ENCODE results near the gene CPLX4.

CPLX4 gene

DNA sequence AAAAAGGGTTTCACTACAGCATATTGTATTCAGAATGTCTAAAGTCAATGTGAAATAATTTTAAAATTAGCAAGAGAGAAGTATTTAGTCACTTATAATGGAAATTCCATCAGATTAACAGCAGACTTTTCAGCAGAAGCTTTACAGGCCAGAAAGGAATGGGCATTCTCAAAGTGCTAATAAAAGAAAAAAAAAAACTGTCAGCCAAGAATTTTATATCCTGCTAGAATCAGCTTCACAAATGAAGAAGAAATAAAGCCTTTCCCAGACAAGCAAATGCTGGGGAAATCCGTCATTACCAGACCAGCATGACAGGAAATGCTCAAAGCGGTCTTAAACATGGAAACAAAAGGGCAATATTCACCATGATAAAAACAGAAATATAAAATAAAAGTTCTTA lies 21.9 kb upstream of the CPLX4 start:
- Histone ChIP-seq H3K4me3 (no peak overlapping the region), H3K27ac (no peak overlapping the region)
- TF ChIP-seq, protein P1, sequence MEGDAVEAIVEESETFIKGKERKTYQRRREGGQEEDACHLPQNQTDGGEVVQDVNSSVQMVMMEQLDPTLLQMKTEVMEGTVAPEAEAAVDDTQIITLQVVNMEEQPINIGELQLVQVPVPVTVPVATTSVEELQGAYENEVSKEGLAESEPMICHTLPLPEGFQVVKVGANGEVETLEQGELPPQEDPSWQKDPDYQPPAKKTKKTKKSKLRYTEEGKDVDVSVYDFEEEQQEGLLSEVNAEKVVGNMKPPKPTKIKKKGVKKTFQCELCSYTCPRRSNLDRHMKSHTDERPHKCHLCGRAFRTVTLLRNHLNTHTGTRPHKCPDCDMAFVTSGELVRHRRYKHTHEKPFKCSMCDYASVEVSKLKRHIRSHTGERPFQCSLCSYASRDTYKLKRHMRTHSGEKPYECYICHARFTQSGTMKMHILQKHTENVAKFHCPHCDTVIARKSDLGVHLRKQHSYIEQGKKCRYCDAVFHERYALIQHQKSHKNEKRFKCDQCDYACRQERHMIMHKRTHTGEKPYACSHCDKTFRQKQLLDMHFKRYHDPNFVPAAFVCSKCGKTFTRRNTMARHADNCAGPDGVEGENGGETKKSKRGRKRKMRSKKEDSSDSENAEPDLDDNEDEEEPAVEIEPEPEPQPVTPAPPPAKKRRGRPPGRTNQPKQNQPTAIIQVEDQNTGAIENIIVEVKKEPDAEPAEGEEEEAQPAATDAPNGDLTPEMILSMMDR (IDR thresholded peaks at IDR 0.05) = no peak

DNA sequence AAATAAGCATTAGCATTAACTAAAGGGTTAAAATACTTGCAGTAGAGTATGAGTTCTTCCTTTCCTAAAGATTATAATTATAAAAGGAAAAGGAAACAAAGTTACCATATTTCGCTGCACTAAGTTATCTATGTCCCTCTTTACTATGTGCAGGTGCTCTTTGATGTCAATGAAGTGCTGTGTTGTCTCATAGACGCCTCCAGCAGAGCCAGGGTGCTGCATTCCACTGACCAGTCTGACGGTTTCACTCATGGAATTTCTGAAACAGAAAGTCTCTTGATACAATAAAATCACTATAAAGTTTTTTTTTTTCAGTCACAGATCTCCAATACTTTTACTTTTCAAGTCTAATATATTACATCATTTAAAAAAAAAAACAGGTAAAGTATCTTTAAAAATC lies 14.5 kb upstream of the CPLX4 start:
- DNase-seq (ENCODE audit: low spot score) = no peak

More for the DNA sequence above, 21.9 kb upstream of the CPLX4 start:
- no peak for DNase-seq (ENCODE audit: low spot score)

DNA sequence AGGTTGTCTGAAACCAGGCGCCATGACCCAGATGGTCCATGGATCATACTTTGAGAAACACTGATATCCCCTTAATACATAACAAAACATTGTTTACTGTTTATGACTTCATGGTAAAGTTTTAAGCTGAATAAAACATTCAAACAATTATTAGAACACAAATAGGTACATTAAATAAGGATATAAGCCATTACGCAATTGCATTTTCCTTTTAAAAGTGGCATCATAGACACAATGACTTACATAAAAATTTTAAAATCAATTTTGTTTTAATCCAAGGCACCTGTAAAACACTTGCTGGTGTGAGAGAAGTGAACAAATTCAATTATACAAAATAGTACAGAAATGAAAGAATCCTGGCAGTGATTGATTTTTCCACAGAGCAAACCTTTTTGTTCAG lies 10.2 kb upstream of the CPLX4 start:
- no peak overlapping the region for H3K4me3 ChIP-seq
- no peak overlapping the region for H3K27ac ChIP-seq
- DNase-seq (ENCODE audit: low spot score) = no peak
- TF ChIP-seq, protein P1 (IDR thresholded peaks at IDR 0.05) = no peak

More for the DNA sequence above, 14.5 kb upstream of the CPLX4 start:
- Histone ChIP-seq H3K4me3 (no peak overlapping the region), H3K27ac (no peak overlapping the region)
- TF ChIP-seq, protein P1 (IDR thresholded peaks at IDR 0.05) = no peak

DNA sequence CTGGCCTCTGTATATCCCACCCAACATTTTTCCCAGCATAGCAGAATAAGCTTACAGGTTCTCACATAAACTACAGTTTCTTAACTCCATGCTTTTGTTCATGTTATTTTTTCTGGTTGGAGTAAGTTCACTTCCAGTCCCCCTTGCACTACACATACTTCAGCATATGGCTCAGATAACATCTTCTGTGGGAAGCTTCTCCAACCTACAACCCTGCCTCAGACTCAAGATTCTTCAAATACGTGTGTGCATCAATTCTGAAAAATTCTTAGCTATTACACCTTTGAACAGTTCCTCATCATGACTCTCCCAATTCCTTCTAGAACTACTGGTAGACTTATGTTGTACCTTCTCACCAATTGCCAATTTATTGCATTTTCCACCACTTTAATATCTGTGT lies 7.5 kb upstream of the CPLX4 start:
- TF ChIP-seq, protein P1 (IDR thresholded peaks at IDR 0.05) = no peak
- no peak for DNase-seq (ENCODE audit: low spot score)
- no peak overlapping the region for H3K27ac ChIP-seq
- H3K4me3 ChIP-seq = no peak overlapping the region

DNA sequence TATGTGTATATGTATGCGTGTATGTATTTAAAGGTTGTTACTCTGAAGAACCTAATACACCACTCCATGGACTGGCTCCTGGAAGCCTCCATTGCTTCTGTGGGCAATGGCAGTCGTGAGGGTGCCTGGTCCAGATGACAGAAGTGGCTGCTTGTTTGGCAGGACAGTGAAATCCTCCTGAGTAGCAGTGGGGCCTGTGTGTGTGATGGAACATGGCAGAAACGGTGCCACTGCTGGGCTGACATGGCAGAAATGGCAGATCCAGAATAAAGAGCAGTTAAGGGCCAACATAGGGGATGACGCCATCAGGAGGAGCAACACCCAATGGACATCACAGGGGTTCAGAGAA lies 6.1 kb upstream of the CPLX4 start:
- Histone ChIP-seq H3K27ac (no peak overlapping the region), H3K4me3 (no peak overlapping the region)
- DNase-seq (ENCODE audit: low spot score) = no peak
- TF ChIP-seq, protein P1 (IDR thresholded peaks at IDR 0.05) = no peak

DNA sequence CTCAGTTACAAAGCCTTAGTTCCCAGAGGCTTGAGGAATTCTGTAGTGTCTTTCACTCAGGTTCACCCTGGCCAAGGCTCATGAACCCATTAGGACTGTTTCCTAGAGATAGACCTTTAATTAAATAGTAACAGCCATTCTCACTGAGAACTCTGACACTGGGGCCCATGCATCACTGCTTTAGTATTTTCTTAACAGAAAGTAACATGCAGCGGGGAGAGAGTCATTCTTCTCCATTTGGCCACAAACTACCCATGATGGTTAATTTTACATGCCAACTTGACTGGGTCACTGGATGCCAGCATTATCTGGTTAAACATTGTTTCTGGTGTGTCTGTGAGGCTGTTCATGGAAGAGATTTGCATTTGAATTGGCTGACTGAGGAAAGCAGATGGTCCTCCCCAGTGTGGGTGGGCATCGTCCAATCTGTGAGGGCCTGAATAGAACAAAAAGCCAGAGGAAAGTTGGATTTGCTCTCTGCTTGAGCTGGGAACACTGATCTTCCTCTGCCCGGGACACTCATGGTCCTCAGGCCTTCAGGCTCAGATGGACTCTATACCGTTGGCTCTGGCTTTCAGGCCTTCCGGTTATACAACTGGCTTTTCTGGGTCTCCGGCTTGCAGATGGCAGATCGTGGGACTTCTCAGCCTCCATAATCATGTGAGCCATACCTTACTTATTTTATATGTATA lies 5.6 kb upstream of the CPLX4 start:
- Histone ChIP-seq H3K27ac (no peak overlapping the region), H3K4me3 (no peak overlapping the region)
- TF ChIP-seq, protein P1 (IDR thresholded peaks at IDR 0.05) = no peak
- no peak for DNase-seq (ENCODE audit: low spot score)

DNA sequence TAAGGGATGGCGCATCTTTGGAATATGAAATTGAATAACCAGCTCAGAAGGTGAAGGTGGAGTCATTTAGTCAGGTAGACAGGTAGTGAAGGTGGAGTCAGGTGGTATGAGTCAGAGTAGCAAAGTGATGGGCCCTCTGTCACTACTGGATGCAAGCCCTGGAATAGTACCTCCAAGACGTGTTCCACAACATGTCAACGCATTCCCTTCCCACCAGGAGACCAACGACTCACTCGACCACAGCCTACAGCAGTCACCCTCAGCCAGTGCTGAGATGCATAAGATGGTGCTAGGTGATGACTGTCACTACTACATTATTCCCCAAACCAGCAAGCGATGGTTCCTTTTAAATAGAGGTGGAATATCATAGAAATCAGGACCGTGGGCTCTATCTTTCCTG lies 6.8 kb downstream of the CPLX4 start:
- no peak overlapping the region for H3K27ac ChIP-seq
- DNase-seq (ENCODE audit: low spot score) = no peak
- no peak overlapping the region for H3K4me3 ChIP-seq
- TF ChIP-seq, protein P1 (IDR thresholded peaks at IDR 0.05) = no peak

All from coronary artery (tissue), 2 donors.